ENCODE data around the gene SLC34A1. TPM values are rescaled to one million over a fixed set of nuclear protein-coding genes. Genes with fewer than 3 reads are reported as not detected.
A peak's percentile ranks its signal among the peaks of the same experiment; 100 is the strongest.

The SLC34A1 gene
- total and polyA plus RNA-seq, 2 of the 13 experiments (the other 11 are each of a cell fraction or from before 2014, with no cell fraction given): 0.03 to 0.20 TPM

- TF ChIP-seq NONO (IDR thresholded peaks at IDR 0.05): no peak
- no peak; the same call in 1 of the 2 replicates for TF ChIP-seq NONO (CRISPR knock-in tag; conservative IDR thresholded peaks at IDR 0.05)
- no peak for TF ChIP-seq SOX13 (IDR thresholded peaks at IDR 0.05)
- TF ChIP-seq SOX13 (CRISPR knock-in tag; conservative IDR thresholded peaks at IDR 0.05 in 1 of 2, IDR thresholded peaks at IDR 0.05 in 1 of 2): no peak; a peak in 1 of 4 replicates
- TF ChIP-seq KAT2B (IDR thresholded peaks at IDR 0.05; ENCODE audit: borderline replicate concordance, low read depth, low read length): no peak
- peak; percentile 61; the same call in 1 of the 2 replicates for TF ChIP-seq ZNF607 (CRISPR knock-in tag; IDR thresholded peaks at IDR 0.05; ENCODE audit: borderline replicate concordance)
- TF ChIP-seq THAP11 (CRISPR knock-in tag; IDR thresholded peaks at IDR 0.05): peak; percentile 98
- no peak for TF ChIP-seq ZBTB2 (CRISPR knock-in tag; IDR thresholded peaks at IDR 0.05; ENCODE audit: low read depth)
- TF ChIP-seq ZNF556 (CRISPR knock-in tag; IDR thresholded peaks at IDR 0.05; ENCODE audit: borderline replicate concordance): 0 out of 2 replicates have a peak, but pooled peaks have one; percentile 56
- 0 out of 2 replicates have a peak, but pooled peaks have one; percentile 17 for TF ChIP-seq RERE (CRISPR knock-in tag; IDR thresholded peaks at IDR 0.05; ENCODE audit: low read depth)
- TF ChIP-seq XBP1 (CRISPR knock-in tag; IDR thresholded peaks at IDR 0.05): peak; percentile 94; the same call in 1 of the 2 replicates
- TF ChIP-seq CBX1 (IDR thresholded peaks at IDR 0.05; ENCODE audit: low read depth): no peak
- peak; percentile 98 for TF ChIP-seq ZNF143 (CRISPR knock-in tag; IDR thresholded peaks at IDR 0.05)
- peak; percentile 76; the same call in 1 of the 2 replicates for TF ChIP-seq TFDP1 (CRISPR knock-in tag; IDR thresholded peaks at IDR 0.05; ENCODE audit: borderline replicate concordance)
- TF ChIP-seq, protein P1, sequence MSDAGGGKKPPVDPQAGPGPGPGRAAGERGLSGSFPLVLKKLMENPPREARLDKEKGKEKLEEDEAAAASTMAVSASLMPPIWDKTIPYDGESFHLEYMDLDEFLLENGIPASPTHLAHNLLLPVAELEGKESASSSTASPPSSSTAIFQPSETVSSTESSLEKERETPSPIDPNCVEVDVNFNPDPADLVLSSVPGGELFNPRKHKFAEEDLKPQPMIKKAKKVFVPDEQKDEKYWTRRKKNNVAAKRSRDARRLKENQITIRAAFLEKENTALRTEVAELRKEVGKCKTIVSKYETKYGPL (CRISPR knock-in tag; IDR thresholded peaks at IDR 0.05): 0 out of 2 replicates have a peak, but pooled peaks have one; percentile 45
- no peak for TF ChIP-seq ZNF883 (CRISPR knock-in tag; IDR thresholded peaks at IDR 0.05; ENCODE audit: not compliant biosample characterization)
- TF ChIP-seq RFX1 (IDR thresholded peaks at IDR 0.05): no peak
- TF ChIP-seq RBM22 (optimal IDR thresholded peaks at IDR 0.05; ENCODE audit: low read length): no peak
Measured at GRCh38 chr5:177351392-177352329, 32.6 kb upstream of the SLC34A1 start, which contains the start of gene LMAN2 (continued).
